ENCODE results near the gene L3MBTL4.

The L3MBTL4 gene

DNA sequence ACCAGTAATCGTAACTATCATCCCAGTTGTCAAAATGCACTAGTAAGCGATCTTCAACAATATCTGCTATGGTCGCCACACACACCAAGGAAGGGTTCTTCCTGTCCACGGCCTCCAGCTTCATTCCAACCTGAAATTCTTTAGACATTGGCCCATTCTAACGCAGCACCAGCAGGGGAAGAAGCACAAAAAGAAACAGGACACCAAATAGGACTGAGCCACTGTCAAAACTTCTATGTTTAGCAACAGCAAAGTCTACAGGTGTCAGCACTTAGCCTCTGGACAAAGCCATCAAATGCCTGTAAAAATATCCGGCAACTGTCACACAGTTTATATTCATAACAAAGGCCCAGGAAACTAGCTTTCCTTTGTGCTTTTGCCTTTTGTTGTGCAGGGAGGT, 175.0 kb downstream of the L3MBTL4 start:
- H3K27me3 Mint-ChIP-seq: no peaks in the 10 kb centered on the region
- no peaks in the 10 kb centered on the region for H3K4me1 Mint-ChIP-seq
- peaks cover 9% of the 10 kb centered on the region for H3K9me3 Mint-ChIP-seq
- no peak overlapping the region for H3K4me3 Mint-ChIP-seq
- no peak overlapping the region for H3K27ac Mint-ChIP-seq
- peaks cover 19% of the 10 kb centered on the region for H3K36me3 Mint-ChIP-seq
- ATAC-seq: no peak

DNA sequence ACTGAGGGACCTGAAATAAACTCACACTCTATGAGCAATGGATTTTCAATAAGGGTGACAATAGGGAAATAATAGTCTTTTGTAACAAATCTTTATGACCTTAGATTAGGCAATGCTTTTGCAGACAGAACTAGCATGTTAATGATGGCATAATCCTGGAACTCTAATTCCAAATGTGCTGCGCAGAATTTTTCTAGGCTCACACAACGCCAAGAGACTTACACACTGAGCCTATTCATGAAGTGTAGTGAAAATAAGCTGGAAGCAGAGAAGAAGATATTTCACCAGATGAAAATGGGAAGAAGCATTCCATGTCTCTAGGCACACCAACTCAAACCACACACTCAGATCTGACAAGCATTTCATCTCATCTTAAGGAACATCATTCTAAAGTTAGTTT, 178.5 kb downstream of the L3MBTL4 start:
- no peak overlapping the region for H3K4me3 Mint-ChIP-seq
- ATAC-seq: no peak
- peaks cover 21% of the 10 kb centered on the region for H3K36me3 Mint-ChIP-seq
- peaks cover 5% of the 10 kb centered on the region for H3K9me3 Mint-ChIP-seq
- no peak overlapping the region for H3K27ac Mint-ChIP-seq
- no peaks in the 10 kb centered on the region for H3K27me3 Mint-ChIP-seq
- H3K4me1 Mint-ChIP-seq: no peaks in the 10 kb centered on the region

DNA sequence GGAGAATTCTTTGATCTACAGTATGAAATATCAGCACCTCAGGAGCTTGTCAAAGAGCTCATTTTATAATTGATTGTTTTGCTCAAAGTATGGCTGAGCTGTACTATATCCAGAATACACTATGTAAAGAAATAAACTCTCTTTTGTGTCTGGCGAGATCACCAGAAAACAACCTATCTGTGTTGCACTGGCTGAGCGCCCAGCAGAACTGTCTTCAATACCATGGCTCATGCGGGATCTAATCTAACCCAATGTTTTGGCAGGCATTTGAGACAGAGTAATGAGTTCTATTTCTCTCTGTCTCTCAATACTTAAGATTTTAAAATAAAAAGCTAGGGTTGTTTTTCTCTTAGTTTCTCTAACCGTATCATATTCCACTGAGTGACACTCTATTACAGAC, 192.4 kb downstream of the L3MBTL4 start:
- H3K27ac Mint-ChIP-seq: no peak overlapping the region
- H3K4me1 Mint-ChIP-seq: no peaks in the 10 kb centered on the region
- H3K9me3 Mint-ChIP-seq: peaks cover under 1% of the 10 kb centered on the region
- H3K27me3 Mint-ChIP-seq: no peaks in the 10 kb centered on the region
- peaks cover 10% of the 10 kb centered on the region for H3K36me3 Mint-ChIP-seq
- H3K4me3 Mint-ChIP-seq: no peak overlapping the region
- no peak for ATAC-seq

DNA sequence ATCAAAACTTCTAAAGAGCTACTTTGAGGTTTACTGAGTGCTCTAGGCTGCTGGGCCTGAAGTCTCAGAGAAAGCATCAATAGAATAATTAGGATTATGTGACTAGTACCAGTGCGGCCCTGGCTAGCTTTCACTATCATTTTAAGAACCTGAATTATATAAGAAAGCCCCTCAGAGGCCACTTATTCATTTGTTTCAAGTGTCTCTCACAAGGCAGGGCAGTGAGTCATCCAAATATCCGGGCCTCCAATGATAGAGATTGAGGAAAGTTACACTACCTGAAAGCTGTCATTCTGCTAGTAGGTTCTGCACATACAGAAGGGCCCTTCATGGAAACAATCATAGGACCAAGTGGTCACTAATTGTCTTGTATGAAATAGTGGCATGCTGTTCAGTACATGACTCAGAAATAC, 193.1 kb downstream of the L3MBTL4 start:
- Mint-ChIP-seq H3K4me1 (no peaks in the 10 kb centered on the region), H3K36me3 (peaks cover 10% of the 10 kb centered on the region), H3K4me3 (no peak overlapping the region), H3K9me3 (peaks cover 3% of the 10 kb centered on the region), H3K27ac (no peak overlapping the region), H3K27me3 (no peaks in the 10 kb centered on the region)
- ATAC-seq: no peak

DNA sequence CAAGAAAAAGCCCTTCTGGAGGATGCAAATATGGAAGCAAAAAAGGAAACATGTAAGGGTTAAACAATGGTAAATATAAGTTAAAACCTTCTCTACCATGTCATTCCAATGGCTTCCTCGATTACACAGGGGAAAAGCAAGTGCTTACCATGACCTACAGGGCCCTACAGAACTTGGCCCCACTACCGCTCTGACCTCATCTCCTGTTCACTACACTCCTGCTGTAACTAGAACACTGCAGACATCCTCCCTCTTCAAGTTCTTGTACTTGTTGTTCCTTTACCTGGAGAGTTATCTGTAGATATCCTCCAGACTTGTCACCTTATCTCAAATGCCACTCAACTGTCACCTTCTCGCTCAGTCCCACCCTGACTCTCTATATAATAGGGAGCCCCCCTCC, 194.6 kb downstream of the L3MBTL4 start:
- no peak overlapping the region for H3K4me3 Mint-ChIP-seq
- H3K9me3 Mint-ChIP-seq: peaks cover 3% of the 10 kb centered on the region
- H3K27me3 Mint-ChIP-seq: no peaks in the 10 kb centered on the region
- no peak overlapping the region for H3K27ac Mint-ChIP-seq
- peaks cover 8% of the 10 kb centered on the region for H3K36me3 Mint-ChIP-seq
- no peaks in the 10 kb centered on the region for H3K4me1 Mint-ChIP-seq
- ATAC-seq: no peak

DNA sequence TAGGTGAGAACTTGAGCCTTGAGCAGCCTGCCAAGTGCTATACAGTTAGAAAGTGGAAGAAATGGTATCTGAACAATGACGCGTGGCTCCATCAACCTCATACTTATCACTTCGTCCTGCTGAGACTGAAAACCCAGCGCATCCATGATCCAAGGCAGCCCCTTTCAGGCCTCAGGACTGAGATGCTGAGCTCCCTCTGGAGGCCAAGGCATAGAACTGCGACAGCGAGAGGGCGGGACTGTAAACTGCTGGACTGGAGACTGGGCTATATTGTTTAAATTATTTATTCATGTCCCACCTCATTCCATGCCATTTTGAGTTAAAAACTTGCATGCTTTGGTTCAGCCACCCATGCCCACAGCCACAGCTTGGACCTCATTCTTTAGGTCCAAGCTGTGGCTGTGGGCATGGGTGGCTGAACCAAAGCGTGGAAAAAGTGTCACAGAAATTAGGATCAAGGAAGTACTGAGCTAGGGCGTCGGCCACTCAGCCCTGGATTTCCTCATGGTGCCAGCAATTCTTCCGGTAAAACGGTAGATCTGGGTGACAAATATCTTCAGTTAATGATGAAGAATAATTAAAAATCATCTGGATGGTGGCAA, 195.5 kb downstream of the L3MBTL4 start:
- Mint-ChIP-seq H3K4me3 (no peak overlapping the region), H3K27ac (no peak overlapping the region), H3K4me1 (no peaks in the 10 kb centered on the region), H3K9me3 (peaks cover 3% of the 10 kb centered on the region), H3K36me3 (no peaks in the 10 kb centered on the region), H3K27me3 (no peaks in the 10 kb centered on the region)
- ATAC-seq: no peak

DNA sequence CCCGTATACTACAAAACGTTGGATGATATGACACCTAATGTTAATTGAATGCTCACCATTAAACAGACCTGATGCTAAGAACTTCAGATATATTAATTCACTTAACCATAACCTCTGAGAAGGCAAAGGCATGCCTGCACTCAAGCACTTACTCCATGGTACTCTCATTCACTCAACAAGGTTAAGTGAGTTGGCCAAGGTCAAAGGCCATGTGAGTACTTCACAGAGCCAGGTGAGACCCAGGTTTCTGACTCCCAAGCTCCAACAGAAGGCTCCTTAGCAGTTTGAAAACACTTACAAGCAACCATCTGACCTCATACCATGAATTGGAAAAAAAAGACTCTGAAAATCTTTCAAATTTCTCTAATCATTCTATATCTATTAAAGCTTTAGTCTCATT, 198.8 kb downstream of the L3MBTL4 start:
- no peak for ATAC-seq
- Mint-ChIP-seq H3K9me3 (peaks cover 3% of the 10 kb centered on the region), H3K4me1 (no peaks in the 10 kb centered on the region), H3K36me3 (no peaks in the 10 kb centered on the region), H3K4me3 (no peak overlapping the region), H3K27me3 (no peaks in the 10 kb centered on the region), H3K27ac (no peak overlapping the region)

DNA sequence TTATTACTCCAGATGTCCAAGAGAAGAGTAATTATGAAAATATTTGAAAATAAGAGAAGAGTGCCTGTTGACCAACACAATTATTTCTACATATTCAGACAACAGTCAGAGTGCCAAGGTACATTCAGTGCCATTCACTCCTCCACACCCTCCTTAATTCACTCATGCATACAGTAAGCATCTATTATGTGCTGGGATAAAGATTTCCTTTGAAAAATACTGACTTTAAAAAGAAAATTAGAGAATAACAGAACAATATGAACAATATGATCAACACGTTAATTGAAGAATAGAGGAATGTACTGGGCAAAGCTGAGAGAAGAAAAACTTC, 203.6 kb downstream of the L3MBTL4 start:
- no peak for ATAC-seq
- H3K36me3 Mint-ChIP-seq: no peaks in the 10 kb centered on the region
- no peaks in the 10 kb centered on the region for H3K27me3 Mint-ChIP-seq
- H3K9me3 Mint-ChIP-seq: no peaks in the 10 kb centered on the region
- no peaks in the 10 kb centered on the region for H3K4me1 Mint-ChIP-seq
- no peak overlapping the region for H3K27ac Mint-ChIP-seq
- H3K4me3 Mint-ChIP-seq: no peak overlapping the region

DNA sequence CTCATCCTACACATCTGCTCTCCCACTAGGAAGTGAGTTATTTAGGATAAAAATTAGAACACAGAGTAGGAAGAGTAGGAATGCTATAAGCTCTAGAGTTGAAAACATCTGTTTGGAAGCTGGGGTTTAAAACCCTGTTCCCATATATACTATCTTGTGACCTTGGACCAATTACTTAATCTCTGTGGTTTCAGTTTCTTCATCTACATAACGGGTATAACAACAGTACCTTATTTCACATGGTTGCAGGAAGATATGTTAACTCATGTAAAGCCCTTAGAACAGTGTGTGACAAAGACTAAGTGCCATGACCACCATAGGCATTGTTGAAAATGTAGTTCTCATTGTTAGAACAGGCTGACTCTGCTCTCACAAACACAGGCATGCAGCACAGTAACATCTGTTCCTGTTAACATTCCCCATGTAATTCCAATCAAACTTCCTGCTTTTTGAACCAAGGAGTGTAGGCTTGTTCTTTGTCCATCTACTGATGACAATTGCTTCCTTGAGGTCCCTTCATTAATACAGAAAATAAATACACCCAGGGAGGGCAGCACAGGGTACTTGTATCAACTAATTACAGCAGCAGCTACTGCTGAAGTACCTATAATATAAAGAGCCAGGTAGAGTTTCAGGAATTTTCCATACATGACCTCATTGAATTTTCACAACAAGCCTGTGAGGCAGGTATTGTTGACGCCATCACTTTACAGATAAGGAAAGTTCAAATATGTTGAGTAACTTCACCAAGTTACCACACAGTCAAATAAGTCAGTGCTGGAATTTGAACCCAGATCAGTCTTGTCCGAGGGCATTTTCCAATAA, 204.2 kb downstream of the L3MBTL4 start:
- no peaks in the 10 kb centered on the region for H3K36me3 Mint-ChIP-seq
- no peaks in the 10 kb centered on the region for H3K9me3 Mint-ChIP-seq
- H3K4me3 Mint-ChIP-seq: no peak overlapping the region
- no peak overlapping the region for H3K27ac Mint-ChIP-seq
- ATAC-seq: no peak
- H3K27me3 Mint-ChIP-seq: no peaks in the 10 kb centered on the region
- H3K4me1 Mint-ChIP-seq: no peaks in the 10 kb centered on the region

DNA sequence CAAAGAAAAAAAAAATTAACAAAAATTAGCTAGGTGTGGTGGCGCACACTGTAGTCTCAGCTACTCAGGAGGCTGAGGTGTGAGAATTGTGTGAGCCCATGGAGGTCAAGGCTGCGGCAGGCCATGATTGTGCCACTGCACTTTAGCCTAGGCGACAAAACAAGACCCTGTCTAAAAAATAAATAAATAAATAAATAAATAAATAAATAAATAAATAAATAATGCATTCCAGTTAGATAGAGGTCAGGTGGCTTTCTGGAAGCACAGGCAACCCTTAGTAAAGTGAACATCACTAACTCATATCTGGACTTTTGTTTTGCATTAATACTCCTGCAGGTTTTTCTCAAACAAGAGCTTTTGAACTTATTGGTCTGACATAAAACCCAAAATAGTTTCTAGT, 206.8 kb downstream of the L3MBTL4 start:
- Mint-ChIP-seq H3K27ac (no peak overlapping the region), H3K36me3 (no peaks in the 10 kb centered on the region), H3K27me3 (no peaks in the 10 kb centered on the region), H3K4me1 (no peaks in the 10 kb centered on the region), H3K9me3 (no peaks in the 10 kb centered on the region), H3K4me3 (no peak overlapping the region)
- no peak for ATAC-seq

DNA sequence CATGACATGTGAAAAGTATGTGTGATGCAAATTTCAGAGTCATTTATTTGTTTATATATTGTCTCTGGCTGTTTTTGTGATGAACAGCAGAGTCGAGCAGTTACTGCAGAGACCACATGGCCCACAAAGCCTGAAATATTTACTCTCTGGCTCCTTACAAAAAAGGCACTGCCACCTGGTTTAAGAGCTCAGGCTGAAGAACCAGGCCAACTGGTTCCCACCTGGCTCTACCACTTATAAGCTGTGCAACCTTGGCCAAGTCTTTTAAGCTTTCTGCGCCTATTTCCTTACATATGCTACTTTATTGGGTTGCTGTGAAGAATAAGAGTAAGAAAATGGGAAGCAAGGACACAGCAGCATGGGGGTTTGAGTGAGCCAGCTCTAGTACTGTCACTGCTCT, 207.6 kb downstream of the L3MBTL4 start:
- Mint-ChIP-seq H3K27ac (no peak overlapping the region), H3K4me1 (no peaks in the 10 kb centered on the region), H3K27me3 (no peaks in the 10 kb centered on the region), H3K36me3 (no peaks in the 10 kb centered on the region), H3K4me3 (no peak overlapping the region), H3K9me3 (no peaks in the 10 kb centered on the region)
- ATAC-seq: no peak

DNA sequence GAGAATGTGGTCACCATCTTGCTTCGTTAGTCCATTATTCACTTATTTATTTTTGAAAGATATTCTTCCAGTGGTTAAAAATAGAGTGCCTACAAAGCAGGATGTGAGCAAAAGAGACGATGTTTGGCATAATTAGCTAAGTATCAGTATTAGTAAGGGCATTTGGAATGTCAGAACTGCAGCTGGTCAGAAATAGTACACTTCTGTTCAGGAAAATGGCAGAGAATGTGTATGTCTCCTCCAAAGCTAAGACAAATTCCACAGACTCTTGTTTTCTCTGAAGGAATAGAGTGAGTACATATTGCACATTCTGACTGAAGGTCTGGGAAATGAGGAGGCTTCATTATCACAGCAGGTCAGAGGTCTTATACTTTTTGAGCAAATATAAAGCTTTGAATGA, 209.0 kb downstream of the L3MBTL4 start:
- Mint-ChIP-seq H3K4me1 (no peaks in the 10 kb centered on the region), H3K27ac (no peak overlapping the region), H3K27me3 (no peaks in the 10 kb centered on the region), H3K4me3 (no peak overlapping the region), H3K36me3 (no peaks in the 10 kb centered on the region), H3K9me3 (no peaks in the 10 kb centered on the region)
- no peak for ATAC-seq

DNA sequence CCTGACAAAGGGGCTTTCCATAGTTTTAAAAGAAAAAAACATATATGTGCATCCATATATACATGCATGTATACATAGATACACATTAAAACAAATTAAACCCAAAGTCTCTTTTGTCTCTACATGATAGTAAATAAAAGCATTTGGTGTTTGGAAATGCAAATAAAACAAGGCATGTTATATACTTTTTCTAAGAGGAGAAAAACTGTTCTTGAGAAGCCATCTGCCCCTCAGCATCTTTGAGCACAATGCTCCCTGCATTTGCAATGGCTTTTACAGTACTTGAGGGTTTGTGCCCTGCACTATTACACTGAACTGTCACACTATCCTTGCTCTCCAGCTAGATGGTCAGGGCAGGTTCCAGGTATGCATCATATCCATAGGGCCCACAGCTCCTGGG, 210.2 kb downstream of the L3MBTL4 start:
- H3K36me3 Mint-ChIP-seq: no peaks in the 10 kb centered on the region
- no peak for ATAC-seq
- no peak overlapping the region for H3K27ac Mint-ChIP-seq
- no peak overlapping the region for H3K4me3 Mint-ChIP-seq
- H3K27me3 Mint-ChIP-seq: no peaks in the 10 kb centered on the region
- no peaks in the 10 kb centered on the region for H3K4me1 Mint-ChIP-seq
- H3K9me3 Mint-ChIP-seq: no peaks in the 10 kb centered on the region

DNA sequence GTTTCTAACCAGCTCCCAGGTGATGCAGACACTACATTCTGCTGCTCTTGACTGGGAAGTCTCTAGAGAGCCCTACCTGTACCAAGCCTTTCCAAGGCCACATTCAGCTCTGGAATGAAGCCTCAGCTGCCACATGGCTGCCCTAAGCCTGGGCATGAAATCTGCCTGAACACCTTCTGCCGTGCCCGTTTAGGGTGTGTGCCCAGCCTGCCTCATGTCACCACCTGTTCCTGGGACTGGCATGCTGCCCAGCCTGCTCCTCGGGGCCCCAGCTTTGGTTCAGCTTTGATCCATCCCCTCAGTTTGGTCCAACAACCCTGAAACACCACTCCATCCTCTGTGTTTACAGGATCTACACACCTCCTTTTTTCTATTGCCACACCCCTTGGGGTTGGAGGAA, 210.9 kb downstream of the L3MBTL4 start:
- Mint-ChIP-seq H3K27ac (no peak overlapping the region), H3K4me3 (no peak overlapping the region), H3K4me1 (no peaks in the 10 kb centered on the region), H3K9me3 (no peaks in the 10 kb centered on the region), H3K36me3 (no peaks in the 10 kb centered on the region), H3K27me3 (no peaks in the 10 kb centered on the region)
- no peak for ATAC-seq

DNA sequence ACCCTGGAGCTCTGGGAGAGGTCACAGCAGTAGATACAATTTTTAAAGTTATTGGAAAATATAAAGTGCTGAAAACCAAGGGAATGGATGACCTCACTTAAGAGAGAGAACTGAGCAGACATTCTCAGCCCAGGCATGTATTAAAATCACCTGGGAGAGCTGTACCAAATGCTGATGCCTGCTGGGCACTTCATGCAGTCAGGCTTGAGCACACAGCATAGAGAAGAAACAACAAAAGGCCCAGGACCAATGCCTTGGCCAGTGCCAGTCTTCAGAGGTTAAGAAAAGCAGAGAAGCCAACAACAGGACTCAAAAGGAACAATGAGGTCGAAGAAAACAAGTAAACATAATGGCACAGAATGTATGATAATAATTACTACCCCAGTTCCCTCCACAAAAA, 211.8 kb downstream of the L3MBTL4 start:
- Mint-ChIP-seq H3K36me3 (peaks cover 3% of the 10 kb centered on the region), H3K9me3 (peaks cover 1% of the 10 kb centered on the region), H3K4me3 (no peak overlapping the region), H3K27ac (no peak overlapping the region), H3K27me3 (no peaks in the 10 kb centered on the region), H3K4me1 (no peaks in the 10 kb centered on the region)
- no peak for ATAC-seq

DNA sequence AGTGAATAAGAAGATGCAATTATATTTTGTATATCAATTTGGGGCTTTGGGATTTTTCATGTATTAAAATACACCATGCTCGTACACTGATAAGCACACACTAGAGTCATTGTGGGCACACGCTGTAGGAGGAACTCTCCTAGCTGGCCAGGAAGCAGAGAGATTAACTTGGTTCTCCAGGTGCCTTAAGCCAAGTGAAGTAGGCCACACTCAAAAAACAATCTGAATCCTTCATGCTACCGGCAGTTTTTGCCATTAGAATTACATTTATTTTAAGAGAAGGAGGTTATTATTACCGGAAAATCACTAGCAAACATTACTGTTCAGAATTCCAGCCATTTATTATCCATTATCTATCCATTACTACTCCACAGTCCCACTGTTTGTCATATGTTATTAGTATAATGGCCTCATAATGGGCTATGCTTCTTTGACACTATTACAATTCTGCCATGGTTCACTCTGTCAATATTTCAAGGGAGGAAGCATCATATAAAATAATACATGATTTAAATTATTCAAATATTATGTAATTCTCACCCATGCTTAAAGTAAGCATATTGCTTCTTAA, 214.4 kb downstream of the L3MBTL4 start:
- Mint-ChIP-seq H3K4me3 (no peak overlapping the region), H3K4me1 (no peaks in the 10 kb centered on the region), H3K27ac (no peak overlapping the region), H3K27me3 (no peaks in the 10 kb centered on the region), H3K9me3 (peaks cover 3% of the 10 kb centered on the region), H3K36me3 (peaks cover 4% of the 10 kb centered on the region)
- ATAC-seq: no peak
